Thymus (tissue), 11 donors: Measurements from ENCODE around the gene CRYGB. TPM values are rescaled to one million over a fixed set of nuclear protein-coding genes. Genes with fewer than 3 reads are reported as not detected.

Experiments
- DNase-seq, 9 donors: peaks; one replicate each; pipeline ENCODE4 v3.0.0-alpha.2; 2013; ENCODE audit warnings: low spot score in 9 of 9, low read depth in 6 of 9, missing footprints in 1 of 9
- H3K27ac ChIP-seq, 2 donors: one replicate each; pipeline ENCODE4 v1.5.1; 2013; ENCODE audit warnings: control low read depth in 1 of 2, low read depth in 1 of 2, low read length in 1 of 2, mild to moderate bottlenecking in 1 of 2, moderate library complexity in 1 of 2
- H3K27me3 ChIP-seq, 2 donors: one replicate each; pipeline ENCODE4 v1.5.1; 2013; ENCODE audit warnings: low read length in 1 of 2; ENCODE audit not compliant: control insufficient read depth in 2 of 2, insufficient read depth in 1 of 2
- H3K36me3 ChIP-seq, 2 donors: one replicate each; pipeline ENCODE4 v1.5.1; 2013; ENCODE audit warnings: low read length in 1 of 2, mild to moderate bottlenecking in 1 of 2, moderate library complexity in 1 of 2; ENCODE audit not compliant: control insufficient read depth in 2 of 2, insufficient read depth in 2 of 2
- H3K4me1 ChIP-seq, 2 donors: one replicate each; pipeline ENCODE4 v1.5.1; 2013; ENCODE audit warnings: low read length in 2 of 2; ENCODE audit not compliant: control insufficient read depth in 2 of 2, insufficient read depth in 2 of 2
- H3K4me3 ChIP-seq, 2 donors: one replicate each; pipeline ENCODE4 v1.5.1; 2013; ENCODE audit warnings: low read length in 2 of 2, control low read depth in 1 of 2, mild to moderate bottlenecking in 1 of 2
- H3K9me3 ChIP-seq, 2 donors: one replicate each; pipeline ENCODE4 v1.5.1; 2013; ENCODE audit warnings: low read length in 1 of 2, mild to moderate bottlenecking in 1 of 2; ENCODE audit not compliant: control insufficient read depth in 2 of 2, insufficient read depth in 1 of 2
- WGBS: extraction: QIAGEN DNeasy Blood & Tissue Kit; methylation state at CpG from one replicate; pipeline ENCODE4 v1.1.7; 2013; 5-methylcytosine and 5-hydroxymethylcytosine counted together
- polyA plus RNA-seq: library from polyadenylated mRNA; stranded (reverse); fragments of 200-250 nt; gene quantifications from one replicate; pipeline ENCODE4 v1.2.3, GENCODE V29; 2013
- total RNA-seq: library from RNA; stranded (reverse); fragments of 120-200 nt; gene quantifications from one replicate; pipeline ENCODE4 v1.2.4, GENCODE V29; 2013
- donor health status: healthy.

Gene CRYGB
- total and polyA plus RNA-seq, 2 donors = 0.16 TPM; not detected in 1

- no peak overlapping the region for H3K4me3 ChIP-seq
- no peaks in the 10 kb centered on the region for H3K9me3 ChIP-seq
- H3K27ac ChIP-seq = no peak overlapping the region
- WGBS = 53% methylated on average over 7 of the region's 7 CpGs
- peaks cover 0 to 3% of the 10 kb centered on the region in 2 donors for H3K27me3 ChIP-seq
- no peak for DNase-seq
- H3K4me1 ChIP-seq = no peaks in the 10 kb centered on the region
- H3K36me3 ChIP-seq = no peaks in the 10 kb centered on the region
Observed at GRCh38 chr2:208183526-208183925, 37.6 kb upstream of the CRYGB start.

GRCh38 chr2:208182835-208183234 lies 36.9 kb upstream of the CRYGB start:
- no peaks in the 10 kb centered on the region for H3K36me3 ChIP-seq
- H3K4me1 ChIP-seq = no peaks in the 10 kb centered on the region
- no peak overlapping the region for H3K4me3 ChIP-seq
- no peaks in the 10 kb centered on the region for H3K9me3 ChIP-seq
- WGBS = 92% methylated on average over 3 of the region's 3 CpGs
- peaks cover 0 to 3% of the 10 kb centered on the region in 2 donors for H3K27me3 ChIP-seq
- no peak overlapping the region for H3K27ac ChIP-seq
- DNase-seq = no peak

- Histone ChIP-seq H3K9me3 (no peaks in the 10 kb centered on the region), H3K36me3 (no peaks in the 10 kb centered on the region), H3K4me1 (peaks cover 0 to 4% of the 10 kb centered on the region in 2 donors), H3K27me3 (peaks cover 0 to 2% of the 10 kb centered on the region in 2 donors), H3K27ac (no peak overlapping the region), H3K4me3 (no peak overlapping the region)
- 76% methylated on average over 4 of the region's 4 CpGs for WGBS
- DNase-seq = no peak
Observed at GRCh38 chr2:208179028-208179609, 33.2 kb upstream of the CRYGB start.

- H3K27me3 ChIP-seq = no peaks in the 10 kb centered on the region
- H3K36me3 ChIP-seq = no peaks in the 10 kb centered on the region
- H3K4me1 ChIP-seq = peaks cover 0 to 4% of the 10 kb centered on the region in 2 donors
- no peaks in the 10 kb centered on the region for H3K9me3 ChIP-seq
- no peak overlapping the region for H3K4me3 ChIP-seq
- no peak for DNase-seq
- H3K27ac ChIP-seq = no peak overlapping the region
- 94% methylated on average over 6 of the region's 6 CpGs for WGBS
Observed at GRCh38 chr2:208175840-208176153, 29.8 kb upstream of the CRYGB start.

- WGBS = 55% methylated on average over 21 of the region's 21 CpGs
- H3K27me3 ChIP-seq = no peaks in the 10 kb centered on the region
- H3K9me3 ChIP-seq = no peaks in the 10 kb centered on the region
- peaks cover 0 to 4% of the 10 kb centered on the region in 2 donors for H3K4me1 ChIP-seq
- no peak overlapping the region for H3K27ac ChIP-seq
- peak; percentile 19 to 77 (median 54) for DNase-seq
- H3K36me3 ChIP-seq = no peaks in the 10 kb centered on the region
- no peak overlapping the region for H3K4me3 ChIP-seq
Observed at GRCh38 chr2:208175069-208175839, 29.3 kb upstream of the CRYGB start.

- DNase-seq = no peak
- no peak overlapping the region for H3K27ac ChIP-seq
- H3K4me1 ChIP-seq = peaks cover 0 to 4% of the 10 kb centered on the region in 2 donors
- WGBS = 97% methylated on average over 9 of the region's 9 CpGs
- no peaks in the 10 kb centered on the region for H3K36me3 ChIP-seq
- no peaks in the 10 kb centered on the region for H3K9me3 ChIP-seq
- H3K4me3 ChIP-seq = no peak overlapping the region
- H3K27me3 ChIP-seq = no peaks in the 10 kb centered on the region
Observed at GRCh38 chr2:208174144-208174543, 28.2 kb upstream of the CRYGB start.

- Histone ChIP-seq H3K4me1 (peaks cover 0 to 4% of the 10 kb centered on the region in 2 donors), H3K36me3 (no peaks in the 10 kb centered on the region), H3K27ac (peak overlapping the region in 1 of 2 donors; percentile 18), H3K4me3 (no peak overlapping the region), H3K27me3 (no peaks in the 10 kb centered on the region), H3K9me3 (no peaks in the 10 kb centered on the region)
- 29% methylated on average over 4 of the region's 4 CpGs for whole genome bisulfite sequencing
- DNase-seq = no peak
Observed at GRCh38 chr2:208172125-208172524, 26.2 kb upstream of the CRYGB start.

GRCh38 chr2:208164951-208165755 lies 19.2 kb upstream of the CRYGB start:
- no peak overlapping the region for H3K27ac ChIP-seq
- 95% methylated on average over 2 of the region's 2 CpGs for WGBS

GRCh38 chr2:208163489-208163888 lies 17.5 kb upstream of the CRYGB start, which contains the start of gene CRYGA:
TSS of gene CRYGA (minus strand) at chr2:208163589. CDS start at chr2:208163556, 33 bp downstream.
- Histone ChIP-seq H3K36me3 (no peaks in the 10 kb centered on the region), H3K4me1 (no peaks in the 10 kb centered on the region), H3K27me3 (no peaks in the 10 kb centered on the region), H3K9me3 (no peaks in the 10 kb centered on the region), H3K4me3 (no peak within 1 kb of the TSS), H3K27ac (no peak within 1 kb of the TSS)
- no peak for DNase-seq
- WGBS = 89% methylated on average over 2 of the region's 2 CpGs

More at GRCh38 chr2:208164951-208165755, 19.2 kb upstream of the CRYGB start:
- H3K27me3 ChIP-seq = no peaks in the 10 kb centered on the region
- DNase-seq = no peak
- H3K4me3 ChIP-seq = no peak overlapping the region
- H3K9me3 ChIP-seq = no peaks in the 10 kb centered on the region
- H3K4me1 ChIP-seq = no peaks in the 10 kb centered on the region
- H3K36me3 ChIP-seq = no peaks in the 10 kb centered on the region
